Measurements from ENCODE around the gene PAPSS2.

The PAPSS2 gene

DNA sequence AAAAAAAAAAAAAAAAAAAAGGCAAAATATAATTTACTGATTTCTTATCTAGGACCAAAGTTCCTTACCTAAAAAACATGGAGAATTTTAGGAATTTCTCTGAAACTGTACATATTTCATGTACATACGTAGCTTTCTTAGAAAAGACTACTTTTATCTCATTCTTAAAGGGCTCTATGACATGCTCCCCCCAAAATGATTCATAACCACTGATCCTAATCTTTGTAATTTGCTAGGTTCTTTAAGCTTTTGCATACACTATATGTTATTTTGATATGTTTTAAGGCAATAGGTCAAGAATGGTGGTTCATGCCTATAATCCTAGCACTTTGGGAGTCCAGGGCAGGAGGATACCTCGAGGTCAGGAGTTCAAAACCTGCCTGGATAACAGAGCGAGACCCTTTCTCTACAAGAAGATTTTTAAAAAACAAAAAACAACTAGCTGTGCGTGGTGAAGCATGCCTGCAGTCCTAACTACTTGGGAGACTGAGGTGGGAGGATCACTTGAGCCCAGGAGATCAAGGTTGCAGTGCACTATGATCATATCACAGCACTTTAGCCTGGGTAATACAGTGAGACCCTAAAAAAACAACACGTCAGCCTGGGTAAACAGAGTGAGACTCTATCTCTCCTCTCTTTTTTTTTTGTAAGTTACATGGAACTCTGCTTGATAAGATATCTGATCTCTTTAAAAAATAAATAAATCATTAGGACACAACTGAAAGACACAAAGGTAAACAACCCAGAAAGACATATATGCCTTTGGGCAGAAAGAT, 103.6 kb downstream of the PAPSS2 start:
- peaks cover 29% of the 10 kb centered on the region for H3K36me3 Mint-ChIP-seq (ENCODE audit: low read depth)
- no peaks in the 10 kb centered on the region for H3K27me3 Mint-ChIP-seq (ENCODE audit: low read depth)
- DNase-seq (ENCODE audit: low spot score): no peak
- peaks cover 14% of the 10 kb centered on the region for H3K4me1 Mint-ChIP-seq (ENCODE audit: low read depth)
- no peak overlapping the region for H3K4me3 Mint-ChIP-seq
- H3K27ac Mint-ChIP-seq: no peak overlapping the region
- no peaks in the 10 kb centered on the region for H3K9me3 Mint-ChIP-seq

DNA sequence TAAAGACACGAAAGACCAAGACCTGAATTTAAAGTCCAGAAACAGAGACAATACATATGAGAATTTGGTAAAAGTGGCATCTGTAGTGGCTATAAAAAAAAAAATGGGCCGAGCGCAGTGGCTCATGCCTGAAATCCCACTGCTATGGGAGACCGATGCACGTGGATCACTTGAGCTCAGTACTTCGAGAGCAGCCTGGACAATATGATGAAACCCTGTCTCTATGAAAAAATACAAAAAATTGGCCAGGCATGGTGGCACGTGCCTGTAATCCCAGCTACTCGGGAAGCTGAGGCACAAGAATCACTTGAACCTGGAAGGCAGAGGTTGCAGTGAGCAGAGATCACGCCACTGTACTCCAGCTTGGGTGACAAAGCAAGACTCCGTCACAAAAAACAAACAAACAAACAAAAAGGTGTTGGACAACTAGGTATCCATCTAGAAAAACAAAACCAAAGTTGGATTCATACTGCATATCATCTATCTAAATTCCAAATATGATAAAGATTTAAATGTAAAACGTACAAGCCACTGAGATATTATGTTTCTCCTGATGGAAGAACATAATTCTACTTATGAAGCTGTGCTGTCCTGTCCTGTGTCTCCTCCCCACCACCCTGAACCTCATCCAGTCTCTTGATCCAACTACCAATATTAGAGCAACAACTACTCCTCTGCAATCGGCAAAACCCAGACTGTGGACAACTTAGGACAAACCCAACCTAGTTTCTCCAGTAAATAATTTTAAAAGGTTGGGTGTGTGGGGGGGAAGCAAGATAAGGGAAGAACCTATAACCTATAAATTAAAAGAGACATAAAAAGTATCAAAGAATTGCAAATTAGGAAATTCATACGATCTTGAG, 104.6 kb downstream of the PAPSS2 start:
- H3K9me3 Mint-ChIP-seq: no peaks in the 10 kb centered on the region
- no peaks in the 10 kb centered on the region for H3K27me3 Mint-ChIP-seq (ENCODE audit: low read depth)
- no peak overlapping the region for H3K4me3 Mint-ChIP-seq
- no peak overlapping the region for H3K27ac Mint-ChIP-seq
- peaks cover 24% of the 10 kb centered on the region for H3K36me3 Mint-ChIP-seq (ENCODE audit: low read depth)
- peaks cover 12% of the 10 kb centered on the region for H3K4me1 Mint-ChIP-seq (ENCODE audit: low read depth)
- DNase-seq (ENCODE audit: low spot score): no peak

DNA sequence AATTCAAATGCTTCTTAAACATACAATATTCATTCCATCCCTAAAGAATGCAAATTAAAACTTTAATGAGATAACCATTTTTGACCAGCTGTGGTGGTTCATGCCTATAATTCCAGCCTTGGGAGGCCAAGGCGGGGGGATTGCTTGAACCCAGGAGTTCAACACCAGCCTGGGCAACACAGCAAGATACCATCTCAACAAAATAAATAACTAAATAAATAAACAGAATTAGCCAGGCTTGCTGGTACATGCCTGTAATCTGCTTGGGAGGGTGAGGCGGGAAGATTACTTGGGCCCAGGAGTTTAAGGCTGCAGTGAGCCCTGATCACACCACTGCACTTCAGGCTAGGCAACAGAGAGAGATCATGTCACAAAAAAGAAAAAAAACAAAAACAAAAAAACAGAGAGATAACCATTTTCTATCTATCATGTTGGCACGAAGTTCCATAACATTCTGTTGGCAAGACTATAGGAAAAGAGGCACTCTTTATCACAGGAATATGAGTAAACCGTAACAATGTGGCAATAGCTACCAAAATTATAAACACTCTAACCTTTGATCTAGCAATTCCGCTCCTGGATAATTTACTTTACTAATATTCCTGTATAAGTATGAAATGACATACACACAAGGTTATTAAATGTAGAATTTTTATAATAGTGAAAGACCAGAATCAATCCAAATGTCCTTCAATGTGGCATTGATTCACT, 106.1 kb downstream of the PAPSS2 start:
- no peak overlapping the region for H3K27ac Mint-ChIP-seq
- H3K36me3 Mint-ChIP-seq (ENCODE audit: low read depth): peaks cover 25% of the 10 kb centered on the region
- no peak overlapping the region for H3K4me3 Mint-ChIP-seq
- no peaks in the 10 kb centered on the region for H3K9me3 Mint-ChIP-seq
- peaks cover 10% of the 10 kb centered on the region for H3K4me1 Mint-ChIP-seq (ENCODE audit: low read depth)
- DNase-seq (ENCODE audit: low spot score): no peak
- H3K27me3 Mint-ChIP-seq (ENCODE audit: low read depth): no peaks in the 10 kb centered on the region

DNA sequence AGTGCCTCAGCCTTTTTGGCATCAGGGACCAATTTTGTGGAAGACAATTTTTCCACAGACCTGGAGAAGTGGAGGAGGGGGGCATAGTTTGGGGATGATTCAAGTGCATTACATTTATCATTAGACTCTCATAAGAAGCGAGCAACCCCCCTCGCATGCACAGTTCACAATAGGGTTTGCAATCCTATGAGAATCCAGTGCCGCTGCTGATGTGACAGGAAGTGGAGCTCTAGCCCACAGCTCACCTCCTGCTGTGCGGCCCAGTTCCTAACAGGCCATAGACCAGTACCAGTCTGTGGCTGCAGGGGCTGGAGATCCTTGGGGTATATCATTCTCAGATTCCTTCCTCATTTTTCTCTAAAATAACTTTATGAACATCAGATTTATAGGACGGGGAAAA, 107.6 kb downstream of the PAPSS2 start:
- peaks cover 26% of the 10 kb centered on the region for H3K36me3 Mint-ChIP-seq (ENCODE audit: low read depth)
- no peak for DNase-seq (ENCODE audit: low spot score)
- peaks cover 8% of the 10 kb centered on the region for H3K4me1 Mint-ChIP-seq (ENCODE audit: low read depth)
- no peaks in the 10 kb centered on the region for H3K27me3 Mint-ChIP-seq (ENCODE audit: low read depth)
- H3K4me3 Mint-ChIP-seq: no peak overlapping the region
- no peak overlapping the region for H3K27ac Mint-ChIP-seq
- H3K9me3 Mint-ChIP-seq: no peaks in the 10 kb centered on the region

DNA sequence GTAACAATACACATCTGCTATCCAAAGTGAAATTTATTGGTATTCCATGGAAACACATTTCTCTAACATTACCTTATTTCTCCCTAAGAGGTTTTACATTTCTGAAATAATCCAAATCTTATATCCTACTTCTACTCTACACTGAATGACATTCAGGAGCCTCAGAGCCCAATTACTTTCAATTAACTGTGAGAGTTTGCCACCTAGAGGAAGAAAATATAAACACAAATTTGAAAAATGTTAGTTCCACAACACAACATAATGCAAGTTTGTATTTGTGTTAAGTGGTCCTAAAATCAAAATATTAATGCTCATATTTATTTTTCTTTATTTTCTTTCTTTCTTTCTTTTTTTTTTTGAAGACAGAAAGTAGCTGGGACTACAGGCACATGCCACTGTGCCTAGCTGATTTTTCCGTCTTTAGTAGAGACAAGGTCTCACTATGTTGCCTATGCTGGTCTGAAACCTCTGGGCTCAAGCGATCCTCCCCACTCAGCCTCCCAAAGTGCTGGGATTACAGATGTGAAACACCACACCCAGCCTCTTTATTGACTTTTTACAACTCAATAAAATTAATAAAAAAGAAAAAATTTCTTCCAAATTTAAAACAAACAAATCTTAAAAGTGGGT, 112.3 kb downstream of the PAPSS2 start:
- no peak for DNase-seq (ENCODE audit: low spot score)
- H3K9me3 Mint-ChIP-seq: no peaks in the 10 kb centered on the region
- peaks cover 35% of the 10 kb centered on the region for H3K36me3 Mint-ChIP-seq (ENCODE audit: low read depth)
- no peaks in the 10 kb centered on the region for H3K27me3 Mint-ChIP-seq (ENCODE audit: low read depth)
- no peak overlapping the region for H3K4me3 Mint-ChIP-seq
- no peak overlapping the region for H3K27ac Mint-ChIP-seq
- peaks cover 6% of the 10 kb centered on the region for H3K4me1 Mint-ChIP-seq (ENCODE audit: low read depth)

DNA sequence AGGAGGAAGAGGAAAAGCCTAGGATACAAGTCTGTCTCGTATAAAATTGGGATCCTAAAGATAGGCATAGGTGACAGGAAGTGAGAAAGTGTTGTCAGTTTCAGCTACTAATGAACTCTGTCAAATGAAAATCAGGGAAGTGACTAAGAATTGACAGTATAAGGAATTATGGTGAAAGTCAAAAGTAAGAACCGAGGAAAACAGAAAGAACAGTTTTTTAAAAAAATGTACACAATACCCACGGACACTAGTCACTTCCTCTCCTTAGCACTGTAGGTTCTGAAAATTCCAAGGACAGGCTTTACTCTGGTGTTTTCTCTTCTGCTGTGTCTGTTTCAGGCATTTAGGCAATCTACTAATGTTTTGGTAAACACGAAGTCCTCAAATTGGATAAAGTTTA, 116.1 kb downstream of the PAPSS2 start:
- Mint-ChIP-seq H3K4me1 (ENCODE audit: low read depth) (peaks cover 5% of the 10 kb centered on the region), H3K4me3 (no peak overlapping the region), H3K27me3 (ENCODE audit: low read depth) (no peaks in the 10 kb centered on the region), H3K9me3 (no peaks in the 10 kb centered on the region), H3K27ac (no peak overlapping the region), H3K36me3 (ENCODE audit: low read depth) (peaks cover 30% of the 10 kb centered on the region)
- no peak for DNase-seq (ENCODE audit: low spot score)

DNA sequence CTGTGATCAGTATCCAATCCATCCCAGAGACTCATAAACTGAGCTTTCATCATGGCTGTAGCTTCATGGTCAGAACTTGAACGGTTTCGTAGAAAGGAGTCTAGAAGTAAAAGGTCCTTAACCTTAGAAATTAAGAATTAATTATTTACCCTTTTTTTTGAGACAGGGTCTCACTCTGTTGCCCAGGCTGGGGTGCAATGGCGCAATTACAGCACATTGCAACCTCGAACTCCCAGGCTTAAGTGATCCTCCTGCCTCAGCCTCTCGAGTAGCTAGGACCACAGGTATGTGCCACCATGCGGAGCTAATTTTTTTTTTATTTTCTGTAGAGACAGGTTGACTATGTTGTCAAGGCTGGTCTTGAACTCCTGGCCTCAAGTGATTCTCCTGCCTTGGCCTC, 116.7 kb downstream of the PAPSS2 start:
- DNase-seq (ENCODE audit: low spot score): no peak
- Mint-ChIP-seq H3K9me3 (no peaks in the 10 kb centered on the region), H3K4me3 (no peak overlapping the region), H3K4me1 (ENCODE audit: low read depth) (peaks cover 5% of the 10 kb centered on the region), H3K27me3 (ENCODE audit: low read depth) (no peaks in the 10 kb centered on the region), H3K36me3 (ENCODE audit: low read depth) (peaks cover 36% of the 10 kb centered on the region), H3K27ac (no peak overlapping the region)

DNA sequence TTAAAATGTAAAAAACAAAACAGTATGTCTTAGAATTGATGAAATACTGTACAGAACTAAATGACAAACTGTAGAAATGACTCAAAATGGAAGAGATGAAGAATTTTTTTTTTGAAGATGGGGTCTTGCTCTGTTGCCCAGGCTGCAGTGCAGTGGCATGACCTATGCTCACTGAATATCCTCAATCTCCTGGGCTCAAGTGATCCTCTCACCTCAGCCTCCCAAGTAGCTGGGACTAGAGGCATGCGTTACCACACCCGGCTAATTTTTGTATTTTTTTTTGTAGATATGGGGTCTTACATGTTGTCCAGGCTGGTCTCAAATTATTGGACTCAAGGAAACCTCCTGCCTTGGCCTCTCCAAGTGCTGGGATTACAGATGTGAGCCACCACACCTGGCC, 121.9 kb downstream of the PAPSS2 start:
- peaks cover 51% of the 10 kb centered on the region for H3K36me3 Mint-ChIP-seq (ENCODE audit: low read depth)

DNA sequence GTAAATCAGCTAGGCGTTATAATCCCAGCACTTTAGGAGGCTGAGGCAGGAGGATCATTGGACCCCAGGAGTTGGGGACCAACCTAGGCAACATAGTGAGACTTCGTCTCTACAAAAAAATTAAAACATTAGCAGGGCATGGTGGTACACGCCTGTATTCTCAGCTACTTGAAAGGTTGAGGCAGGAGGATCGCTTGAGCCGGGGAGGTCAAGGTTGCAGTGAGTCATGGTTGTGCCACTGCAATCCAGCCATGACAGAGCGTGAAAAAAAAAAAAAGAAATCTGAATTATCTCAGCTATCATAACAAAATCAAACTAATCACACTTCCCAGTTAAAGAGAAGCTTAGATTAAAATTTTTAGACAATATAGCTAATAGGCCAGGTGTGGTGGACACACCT, 123.0 kb downstream of the PAPSS2 start:
- H3K36me3 Mint-ChIP-seq (ENCODE audit: low read depth): peaks cover 51% of the 10 kb centered on the region
- no peaks in the 10 kb centered on the region for H3K27me3 Mint-ChIP-seq (ENCODE audit: low read depth)
- peaks cover 1% of the 10 kb centered on the region for H3K4me1 Mint-ChIP-seq (ENCODE audit: low read depth)

More for the DNA sequence above, 121.9 kb downstream of the PAPSS2 start:
- DNase-seq (ENCODE audit: low spot score): no peak
- H3K27me3 Mint-ChIP-seq (ENCODE audit: low read depth): no peaks in the 10 kb centered on the region
- peaks cover 1% of the 10 kb centered on the region for H3K4me1 Mint-ChIP-seq (ENCODE audit: low read depth)
- no peak overlapping the region for H3K27ac Mint-ChIP-seq
- no peak overlapping the region for H3K4me3 Mint-ChIP-seq
- H3K9me3 Mint-ChIP-seq: no peaks in the 10 kb centered on the region

DNA sequence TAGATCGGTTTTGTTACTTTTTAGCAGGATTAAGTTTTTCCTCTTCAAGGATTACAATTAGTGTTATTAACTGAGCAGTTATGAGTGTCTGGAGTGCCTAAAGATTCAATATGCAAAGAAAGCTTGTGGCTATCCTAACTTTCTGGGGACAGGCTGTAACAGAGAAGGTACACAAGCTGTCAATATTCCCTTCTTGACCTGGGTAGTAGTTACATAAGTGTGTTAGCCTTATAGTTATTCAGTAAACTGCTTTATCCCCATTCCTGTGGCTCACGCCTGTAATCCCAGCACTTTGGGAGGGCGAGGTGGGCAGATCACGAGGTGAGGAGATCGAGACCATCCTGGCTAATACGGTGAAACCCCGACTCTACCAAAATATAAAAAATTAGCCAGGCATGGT, 126.7 kb downstream of the PAPSS2 start:
- Mint-ChIP-seq H3K27ac (no peak overlapping the region), H3K36me3 (ENCODE audit: low read depth) (peaks cover 52% of the 10 kb centered on the region), H3K27me3 (ENCODE audit: low read depth) (no peaks in the 10 kb centered on the region)

More for the DNA sequence above, 123.0 kb downstream of the PAPSS2 start:
- H3K27ac Mint-ChIP-seq: no peak overlapping the region
- H3K4me3 Mint-ChIP-seq: no peak overlapping the region
- no peak for DNase-seq (ENCODE audit: low spot score)
- H3K9me3 Mint-ChIP-seq: no peaks in the 10 kb centered on the region

DNA sequence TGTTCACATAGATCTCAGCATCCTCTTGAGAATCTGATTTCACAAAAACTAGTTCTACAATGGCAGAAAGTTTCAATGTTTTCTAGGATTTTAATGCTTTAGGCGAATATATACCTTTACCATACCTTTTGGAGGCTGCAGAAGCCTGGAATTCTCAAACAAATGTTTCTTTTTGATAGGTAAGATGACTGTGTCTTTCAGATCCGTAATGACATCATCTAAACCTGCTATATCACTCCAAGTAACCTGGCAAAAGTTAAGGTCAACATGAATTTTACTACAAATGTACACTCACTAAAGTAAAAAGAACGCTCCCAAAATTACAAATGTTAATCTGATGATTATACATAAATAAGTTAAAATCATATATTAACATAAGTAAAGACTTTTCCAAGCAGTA, 130.5 kb downstream of the PAPSS2 start:
- H3K27ac Mint-ChIP-seq: no peak overlapping the region
- H3K9me3 Mint-ChIP-seq: no peaks in the 10 kb centered on the region
- no peak overlapping the region for H3K4me3 Mint-ChIP-seq
- no peak for DNase-seq (ENCODE audit: low spot score)
- peaks cover 33% of the 10 kb centered on the region for H3K36me3 Mint-ChIP-seq (ENCODE audit: low read depth)
- no peaks in the 10 kb centered on the region for H3K27me3 Mint-ChIP-seq (ENCODE audit: low read depth)
- H3K4me1 Mint-ChIP-seq (ENCODE audit: low read depth): peaks cover 3% of the 10 kb centered on the region

More for the DNA sequence above, 126.7 kb downstream of the PAPSS2 start:
- no peak for DNase-seq (ENCODE audit: low spot score)
- Mint-ChIP-seq H3K4me3 (no peak overlapping the region), H3K4me1 (ENCODE audit: low read depth) (peaks cover 1% of the 10 kb centered on the region), H3K9me3 (no peaks in the 10 kb centered on the region)

DNA sequence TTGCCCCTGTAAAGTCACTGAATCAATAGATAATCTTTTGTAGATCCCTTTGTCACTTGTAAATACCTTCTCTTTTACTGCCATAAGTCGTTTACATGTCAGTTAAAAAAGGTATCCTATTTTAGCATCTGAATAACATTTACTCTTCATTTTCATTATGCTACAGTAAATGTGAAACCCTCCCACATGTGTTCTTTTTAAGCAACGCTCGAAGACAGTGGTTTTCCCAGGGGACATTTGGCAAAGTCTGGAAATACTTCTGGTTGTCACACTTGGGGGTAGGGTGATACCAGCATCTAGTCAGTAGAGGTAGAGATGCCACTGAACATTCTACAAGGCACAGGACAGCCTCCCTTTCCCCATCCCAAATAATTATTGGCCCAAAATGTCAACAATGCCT, 134.6 kb downstream of the PAPSS2 start:
- no peak for DNase-seq (ENCODE audit: low spot score)
- peaks cover 36% of the 10 kb centered on the region for H3K36me3 Mint-ChIP-seq (ENCODE audit: low read depth)
- H3K9me3 Mint-ChIP-seq: peaks cover 5% of the 10 kb centered on the region
- H3K27ac Mint-ChIP-seq: no peak overlapping the region
- H3K27me3 Mint-ChIP-seq (ENCODE audit: low read depth): no peaks in the 10 kb centered on the region
- peaks cover 13% of the 10 kb centered on the region for H3K4me1 Mint-ChIP-seq (ENCODE audit: low read depth)
- no peak overlapping the region for H3K4me3 Mint-ChIP-seq
